ENCODE data around the gene TRIM59.

DNA sequence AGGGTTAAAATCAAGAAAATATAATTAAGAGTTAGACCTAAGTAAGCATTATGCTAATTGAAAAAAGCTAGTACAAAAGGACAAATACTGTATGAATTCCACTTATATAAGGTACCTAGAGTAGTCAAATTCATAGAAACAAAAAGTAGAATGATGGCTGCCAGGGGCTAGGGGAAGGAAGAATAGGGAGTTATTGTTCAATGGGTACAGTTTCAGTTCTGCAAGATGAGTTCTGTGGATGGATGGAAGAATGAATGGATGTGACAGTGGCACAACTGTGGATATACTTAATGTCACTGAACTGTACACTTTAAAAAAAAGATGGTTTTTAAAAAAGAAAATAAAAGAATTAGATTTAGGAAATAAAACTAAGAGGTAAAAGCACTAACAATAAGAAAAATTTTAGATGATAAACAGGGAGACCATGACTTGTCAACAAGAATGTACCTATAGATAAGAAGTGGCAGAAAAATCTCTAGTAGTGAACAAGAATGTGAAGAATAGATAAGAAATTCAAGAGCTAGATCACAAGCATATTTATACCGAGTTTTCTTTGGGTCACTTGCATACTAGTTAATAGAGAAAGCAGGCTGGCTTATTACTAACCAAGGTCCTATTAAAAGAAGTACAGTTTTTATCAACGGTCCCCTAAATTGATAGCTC, 56.1 kb downstream of the TRIM59 start:
- TF ChIP-seq SIN3A (IDR thresholded peaks at IDR 0.05; ENCODE audit: borderline replicate concordance in 2 of 2, control insufficient read depth in 1 of 2, low read depth in 2 of 2, low read length in 2 of 2) = no peak
- no peak for TF ChIP-seq FOXK1 (CRISPR knock-in tag; IDR thresholded peaks at IDR 0.05; ENCODE audit: borderline replicate concordance)
- TF ChIP-seq EGR1 (conservative IDR thresholded peaks at IDR 0.05) = no peak
- no peak for TF ChIP-seq POLR2A (conservative IDR thresholded peaks at IDR 0.05)
- no peak for TF ChIP-seq CXXC5 (CRISPR knock-in tag; IDR thresholded peaks at IDR 0.05)
- no peak for TF ChIP-seq TGIF2 (CRISPR knock-in tag; IDR thresholded peaks at IDR 0.05)
- TF ChIP-seq, protein P1, sequence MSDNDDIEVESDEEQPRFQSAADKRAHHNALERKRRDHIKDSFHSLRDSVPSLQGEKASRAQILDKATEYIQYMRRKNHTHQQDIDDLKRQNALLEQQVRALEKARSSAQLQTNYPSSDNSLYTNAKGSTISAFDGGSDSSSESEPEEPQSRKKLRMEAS (CRISPR knock-in tag; IDR thresholded peaks at IDR 0.05) = no peak
